Measurements from ENCODE around the gene CAPZB.

DNA sequence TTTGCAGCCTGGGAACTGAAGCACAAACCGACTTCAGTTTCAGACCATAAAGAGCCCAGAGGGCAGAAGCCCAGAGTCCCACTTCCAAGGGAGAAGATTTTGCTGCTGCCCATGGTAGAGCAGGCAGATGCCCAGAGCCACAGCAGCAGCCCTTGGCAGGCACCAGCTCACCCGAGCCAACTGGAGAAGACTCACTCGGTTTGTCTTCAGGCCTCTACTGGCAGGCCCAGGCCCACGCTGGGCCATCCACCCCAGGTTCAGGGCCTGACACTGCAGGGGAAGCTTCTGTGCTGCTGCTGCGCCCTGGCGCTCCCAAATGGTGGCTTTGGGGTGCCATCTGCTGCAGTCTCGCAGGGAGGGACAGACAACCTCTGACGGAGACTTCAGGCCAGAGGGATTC, 139.9 kb downstream of the CAPZB start:
- TF ChIP-seq CTCF (IDR thresholded peaks at IDR 0.05) = no peak
- TF ChIP-seq POLR2AphosphoS5 (IDR thresholded peaks at IDR 0.05) = no peak
- no peak for TF ChIP-seq EP300 (IDR thresholded peaks at IDR 0.05)

All from sigmoid colon (tissue), 4 donors.